ENCODE data around the gene TKTL1. TPM values are rescaled to one million over a fixed set of nuclear protein-coding genes. Genes with fewer than 3 reads are reported as not detected.

TKTL1 gene
- total RNA-seq, 2 experiments from 2014 or later, result 4.2 to 5.2 TPM

GRCh38 chrX:154363706-154364439, 68.3 kb downstream of the TKTL1 start:
- no peaks in the 10 kb centered on the region for H3K27me3 Mint-ChIP-seq
- POLR2A ChIA-PET, result no interaction called here
- CTCF ChIA-PET, result interaction anchor here (0.9 to 2.3 kb wide), 2 partner anchors 10 to 20 kb away, joined by 3 to 11 read pairs; partner anchors contain the start of gene FLNA
- no peaks in the 10 kb centered on the region for H3K9me3 Mint-ChIP-seq
- no peak overlapping the region for H3K4me3 Mint-ChIP-seq
- H3K4me1 Mint-ChIP-seq, result peaks cover 19% of the 10 kb centered on the region
- no peak for DNase-seq
- H3K36me3 Mint-ChIP-seq (ENCODE audit: low read depth), result peaks cover 26% of the 10 kb centered on the region
- no peak overlapping the region for H3K27ac Mint-ChIP-seq

- Mint-ChIP-seq H3K9me3 (no peaks in the 10 kb centered on the region), H3K4me3 (no peak overlapping the region), H3K27me3 (no peaks in the 10 kb centered on the region), H3K4me1 (peaks cover 19% of the 10 kb centered on the region), H3K27ac (peak overlapping the region; percentile 64), H3K36me3 (ENCODE audit: low read depth) (peaks cover 33% of the 10 kb centered on the region)
- no peak for DNase-seq
- ChIA-PET POLR2A (no interaction called here), CTCF (interaction anchor here (1.3 kb wide), 1 partner anchor 10 kb away, joined by 3 read pairs; no protein-coding TSS in a partner anchor)
Measured at GRCh38 chrX:154365052-154365600, 69.5 kb downstream of the TKTL1 start.

GRCh38 chrX:154365997-154366665, 70.5 kb downstream of the TKTL1 start:
- H3K9me3 Mint-ChIP-seq, result no peaks in the 10 kb centered on the region
- no peak overlapping the region for H3K4me3 Mint-ChIP-seq
- H3K36me3 Mint-ChIP-seq (ENCODE audit: low read depth), result peaks cover 37% of the 10 kb centered on the region
- H3K4me1 Mint-ChIP-seq, result peaks cover 19% of the 10 kb centered on the region
- ChIA-PET POLR2A (no interaction called here), CTCF (interaction anchor here (0.9 to 1.3 kb wide), 2 partner anchors 9 to 11 kb away, joined by 3 read pairs; no protein-coding TSS in a partner anchor)
- no peak overlapping the region for H3K27ac Mint-ChIP-seq
- no peak for DNase-seq
- no peaks in the 10 kb centered on the region for H3K27me3 Mint-ChIP-seq

- H3K27me3 Mint-ChIP-seq, result no peaks in the 10 kb centered on the region
- no peak for DNase-seq
- H3K4me3 Mint-ChIP-seq, result no peak overlapping the region
- no peaks in the 10 kb centered on the region for H3K9me3 Mint-ChIP-seq
- ChIA-PET CTCF (no interaction called here), POLR2A (no interaction called here)
- peaks cover 37% of the 10 kb centered on the region for H3K36me3 Mint-ChIP-seq (ENCODE audit: low read depth)
- peak overlapping the region; percentile 31 for H3K27ac Mint-ChIP-seq
- peaks cover 19% of the 10 kb centered on the region for H3K4me1 Mint-ChIP-seq
Measured at GRCh38 chrX:154366666-154367055, 71.1 kb downstream of the TKTL1 start.

GRCh38 chrX:154367474-154368308, 72.1 kb downstream of the TKTL1 start:
- Mint-ChIP-seq H3K27me3 (no peaks in the 10 kb centered on the region), H3K36me3 (ENCODE audit: low read depth) (peaks cover 36% of the 10 kb centered on the region), H3K27ac (peak overlapping the region; percentile 83), H3K9me3 (no peaks in the 10 kb centered on the region), H3K4me1 (peaks cover 21% of the 10 kb centered on the region), H3K4me3 (peak overlapping the region; percentile 94)
- no peak for DNase-seq
- ChIA-PET CTCF (no interaction called here), POLR2A (no interaction called here)

GRCh38 chrX:154368630-154369448, 73.2 kb downstream of the TKTL1 start:
- H3K36me3 Mint-ChIP-seq (ENCODE audit: low read depth), result peaks cover 32% of the 10 kb centered on the region

GRCh38 chrX:154369449-154370299, 74.1 kb downstream of the TKTL1 start:
- peaks cover 31% of the 10 kb centered on the region for H3K36me3 Mint-ChIP-seq (ENCODE audit: low read depth)
- H3K27me3 Mint-ChIP-seq, result no peaks in the 10 kb centered on the region
- no peaks in the 10 kb centered on the region for H3K9me3 Mint-ChIP-seq
- H3K4me1 Mint-ChIP-seq, result peaks cover 25% of the 10 kb centered on the region
- ChIA-PET CTCF (interaction anchor here (1.0 to 1.2 kb wide), 2 partner anchors 29 to 316 kb away, joined by 3 read pairs; no protein-coding TSS in a partner anchor), POLR2A (no interaction called here)
- DNase-seq, result peak; percentile 71
- peak overlapping the region; percentile 91 for H3K27ac Mint-ChIP-seq
- peak overlapping the region; percentile 94 for H3K4me3 Mint-ChIP-seq

More at GRCh38 chrX:154368630-154369448, 73.2 kb downstream of the TKTL1 start:
- Mint-ChIP-seq H3K27ac (peak overlapping the region; percentile 83), H3K9me3 (no peaks in the 10 kb centered on the region), H3K4me1 (peaks cover 26% of the 10 kb centered on the region), H3K27me3 (no peaks in the 10 kb centered on the region), H3K4me3 (peak overlapping the region; percentile 94)
- ChIA-PET CTCF (interaction anchor here (1.0 to 1.2 kb wide), 2 partner anchors 30 to 315 kb away, joined by 3 read pairs; no protein-coding TSS in a partner anchor), POLR2A (no interaction called here)
- peak; percentile 89 for DNase-seq

- peak overlapping the region; percentile 91 for H3K27ac Mint-ChIP-seq
Measured at GRCh38 chrX:154370300-154371016, 74.9 kb downstream of the TKTL1 start.

GRCh38 chrX:154371017-154371788, 75.6 kb downstream of the TKTL1 start:
- CTCF ChIA-PET, result interaction anchor here (0.7 kb wide), 1 partner anchor 616 kb away, joined by 3 read pairs; no protein-coding TSS in a partner anchor
- H3K9me3 Mint-ChIP-seq, result no peaks in the 10 kb centered on the region
- H3K27ac Mint-ChIP-seq, result peak overlapping the region; percentile 82
- H3K27me3 Mint-ChIP-seq, result no peaks in the 10 kb centered on the region
- peaks cover 27% of the 10 kb centered on the region for H3K36me3 Mint-ChIP-seq (ENCODE audit: low read depth)
- POLR2A ChIA-PET, result interaction anchor here (0.7 kb wide), 2 partner anchors 12 to 369 kb away, joined by 5 to 7 read pairs; no protein-coding TSS in a partner anchor
- peak overlapping the region; percentile 76 for H3K4me3 Mint-ChIP-seq
- peak; percentile 94 for DNase-seq
- H3K4me1 Mint-ChIP-seq, result peaks cover 24% of the 10 kb centered on the region

More at GRCh38 chrX:154370300-154371016, 74.9 kb downstream of the TKTL1 start:
- peaks cover 26% of the 10 kb centered on the region for H3K4me1 Mint-ChIP-seq
- ChIA-PET CTCF (no interaction called here), POLR2A (no interaction called here)
- H3K4me3 Mint-ChIP-seq, result peak overlapping the region; percentile 94
- no peak for DNase-seq
- H3K36me3 Mint-ChIP-seq (ENCODE audit: low read depth), result peaks cover 29% of the 10 kb centered on the region
- no peaks in the 10 kb centered on the region for H3K27me3 Mint-ChIP-seq
- H3K9me3 Mint-ChIP-seq, result no peaks in the 10 kb centered on the region

GRCh38 chrX:154371789-154372300, 76.2 kb downstream of the TKTL1 start:
- no peaks in the 10 kb centered on the region for H3K27me3 Mint-ChIP-seq
- CTCF ChIA-PET, result no interaction called here
- POLR2A ChIA-PET, result no interaction called here
- peaks cover 26% of the 10 kb centered on the region for H3K4me1 Mint-ChIP-seq
- peaks cover 24% of the 10 kb centered on the region for H3K36me3 Mint-ChIP-seq (ENCODE audit: low read depth)
- H3K9me3 Mint-ChIP-seq, result no peaks in the 10 kb centered on the region
- peak overlapping the region; percentile 76 for H3K4me3 Mint-ChIP-seq
- H3K27ac Mint-ChIP-seq, result peak overlapping the region; percentile 87
- no peak for DNase-seq

Measured in activated CD4-positive, alpha-beta T cell treated with anti-CD3 and anti-CD28 coated beads, Interleukin-2, amount 10 ng/mL, durations not matched to agents 7 days and 5 days (primary cell).